Brain microvascular endothelial cell (primary cell): ENCODE data around the gene HUS1B.
"Not testable (repeated sequence)": the region's sequence is repeated elsewhere in the genome, so short reads cannot be mapped to it uniquely, and the experiment has no call there.

Experiments
- DNase-seq: peaks from one replicate; pipeline ENCODE4 v3.0.0-alpha.2; 2020
- H3K27ac ChIP-seq: fragments of 250-450 bp; sonication (Bioruptor Pico); 2 replicates; pipeline ENCODE4 v1.5.1; 2020; ENCODE audit warnings: mild to moderate bottlenecking, moderate library complexity
- H3K27me3 ChIP-seq: fragments of 250-450 bp; sonication (Bioruptor Pico); replicated peaks from 2 replicates; pipeline ENCODE4 v1.5.1; 2020; ENCODE audit warnings: mild to moderate bottlenecking
- H3K36me3 ChIP-seq: fragments of 250-450 bp; sonication (Bioruptor Pico); replicated peaks from 2 replicates; pipeline ENCODE4 v1.5.1; 2020; ENCODE audit warnings: mild to moderate bottlenecking
- H3K4me3 ChIP-seq: 2 replicates; pipeline ENCODE4 v1.5.1; 2011; ENCODE audit warnings: low read depth, mild to moderate bottlenecking, control low read depth, low read length, moderate library complexity
- in situ Hi-C: cut with HindIII; loops from 2 replicates; pipeline ENCODE4 v1.10.0; 2017; ENCODE audit warnings: low sequenced_read_pairs, low pct_ligation_motif_present
- TF ChIP-seq, protein P1 (sequence below): IDR thresholded peaks from 2 replicates; pipeline ENCODE4 v1.5.1; 2011; ENCODE audit warnings: low read depth, mild to moderate bottlenecking, moderate library complexity, low read length, control low read depth, inconsistent platforms; ENCODE audit errors: missing control alignments

HUS1B gene

DNA sequence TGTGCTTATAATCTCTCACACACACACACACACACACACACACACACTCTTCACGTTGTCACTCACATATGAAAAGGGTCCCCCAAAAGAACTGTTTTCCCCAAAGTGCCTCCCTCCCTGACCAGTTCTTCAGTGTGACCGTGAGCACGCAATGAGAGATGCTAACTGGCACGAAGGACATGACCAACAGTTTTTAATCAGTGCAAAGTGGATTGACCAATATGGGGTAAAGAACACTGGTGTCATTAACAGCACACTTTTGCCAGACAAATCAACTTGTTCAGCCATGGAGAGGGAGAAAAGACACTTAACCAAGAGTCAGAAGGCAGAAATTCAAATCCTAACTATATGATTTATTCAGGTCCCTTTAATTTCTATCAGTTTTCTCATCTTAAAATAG lies 21.0 kb upstream of the HUS1B start:
- H3K4me3 ChIP-seq: no peak overlapping the region
- H3K27me3 ChIP-seq: no peaks in the 10 kb centered on the region
- in situ Hi-C loops: no loop called here
- DNase-seq: no peak
- no peaks in the 10 kb centered on the region for H3K36me3 ChIP-seq
- no peak overlapping the region for H3K27ac ChIP-seq
- TF ChIP-seq, protein P1, sequence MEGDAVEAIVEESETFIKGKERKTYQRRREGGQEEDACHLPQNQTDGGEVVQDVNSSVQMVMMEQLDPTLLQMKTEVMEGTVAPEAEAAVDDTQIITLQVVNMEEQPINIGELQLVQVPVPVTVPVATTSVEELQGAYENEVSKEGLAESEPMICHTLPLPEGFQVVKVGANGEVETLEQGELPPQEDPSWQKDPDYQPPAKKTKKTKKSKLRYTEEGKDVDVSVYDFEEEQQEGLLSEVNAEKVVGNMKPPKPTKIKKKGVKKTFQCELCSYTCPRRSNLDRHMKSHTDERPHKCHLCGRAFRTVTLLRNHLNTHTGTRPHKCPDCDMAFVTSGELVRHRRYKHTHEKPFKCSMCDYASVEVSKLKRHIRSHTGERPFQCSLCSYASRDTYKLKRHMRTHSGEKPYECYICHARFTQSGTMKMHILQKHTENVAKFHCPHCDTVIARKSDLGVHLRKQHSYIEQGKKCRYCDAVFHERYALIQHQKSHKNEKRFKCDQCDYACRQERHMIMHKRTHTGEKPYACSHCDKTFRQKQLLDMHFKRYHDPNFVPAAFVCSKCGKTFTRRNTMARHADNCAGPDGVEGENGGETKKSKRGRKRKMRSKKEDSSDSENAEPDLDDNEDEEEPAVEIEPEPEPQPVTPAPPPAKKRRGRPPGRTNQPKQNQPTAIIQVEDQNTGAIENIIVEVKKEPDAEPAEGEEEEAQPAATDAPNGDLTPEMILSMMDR: no peak

DNA sequence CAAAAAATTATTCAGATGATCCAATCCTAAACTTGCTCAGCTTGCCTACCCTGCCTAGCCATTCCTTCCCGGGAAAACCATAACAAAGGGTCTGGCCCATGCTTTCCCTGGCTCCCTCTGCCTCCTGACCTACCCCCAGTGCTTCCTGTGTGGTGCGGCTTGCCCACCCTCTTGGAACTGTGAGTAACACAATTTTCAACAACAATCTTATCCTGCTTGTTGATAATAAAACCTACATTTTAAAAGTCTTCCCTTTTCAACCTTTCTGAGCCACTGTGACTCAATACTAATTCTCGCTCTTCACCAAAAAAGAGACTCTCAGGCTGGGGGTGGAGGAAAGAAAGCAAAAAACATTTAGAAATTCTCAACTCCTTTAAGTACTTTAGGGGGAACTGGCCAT lies 18.1 kb upstream of the HUS1B start:
- in situ Hi-C loops: no loop called here
- TF ChIP-seq, protein P1: no peak
- Histone ChIP-seq H3K4me3 (no peak overlapping the region), H3K27me3 (no peaks in the 10 kb centered on the region), H3K36me3 (no peaks in the 10 kb centered on the region), H3K27ac (no peak overlapping the region)
- no peak for DNase-seq

DNA sequence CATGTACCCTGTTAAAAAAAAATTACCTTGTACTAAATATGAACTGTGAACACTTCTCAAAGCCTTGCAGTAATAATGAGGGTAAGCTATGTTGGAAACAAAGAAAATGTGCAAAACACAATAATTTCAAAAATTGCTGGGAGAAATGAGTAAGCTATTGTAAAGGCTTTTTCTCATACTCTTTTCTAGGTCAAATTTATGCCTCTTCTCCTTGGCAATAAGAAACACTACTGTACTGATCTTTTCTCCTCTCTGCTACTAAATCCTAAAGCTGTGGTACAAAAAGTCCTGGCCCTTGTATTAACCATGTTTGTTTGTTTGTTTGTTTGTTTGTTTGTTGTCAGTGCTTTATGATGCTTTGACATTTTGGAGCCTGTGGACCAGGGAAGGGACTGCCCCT lies 17.5 kb upstream of the HUS1B start:
- H3K4me3 ChIP-seq: no peak overlapping the region
- no peak overlapping the region for H3K27ac ChIP-seq
- in situ Hi-C loops: no loop called here
- TF ChIP-seq, protein P1: no peak
- DNase-seq: no peak
- H3K27me3 ChIP-seq: no peaks in the 10 kb centered on the region
- no peaks in the 10 kb centered on the region for H3K36me3 ChIP-seq

DNA sequence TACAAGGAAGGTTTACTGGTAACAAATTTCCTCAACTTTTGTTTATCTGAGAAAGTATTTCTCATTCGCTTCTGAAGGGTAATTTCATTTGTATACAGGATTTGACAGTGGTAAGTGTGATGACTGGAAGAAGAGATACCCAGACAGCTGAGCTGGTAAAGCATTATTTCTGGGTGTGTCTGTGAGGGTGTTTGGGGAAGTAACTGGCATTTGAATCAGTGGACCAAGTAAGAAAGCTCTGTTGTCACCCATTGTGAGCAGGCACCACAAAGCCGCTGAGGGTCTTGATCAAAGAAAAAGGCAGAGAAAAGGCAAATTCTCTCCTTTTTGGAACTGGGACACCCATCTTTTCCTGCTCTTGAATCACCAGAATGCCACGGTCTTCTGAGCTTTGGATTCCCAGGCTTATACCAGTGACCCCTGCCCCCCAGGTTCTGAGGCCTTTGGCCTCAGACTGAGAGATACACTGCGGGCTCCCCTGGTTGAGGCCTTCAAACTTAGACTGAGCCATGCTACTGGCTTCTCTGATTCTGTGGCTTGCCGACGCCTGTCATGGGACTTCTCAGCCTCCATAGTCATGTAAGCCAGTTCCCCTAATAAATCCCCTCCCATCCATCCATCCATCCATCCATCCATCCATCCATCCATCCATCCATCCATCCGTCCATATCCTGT lies 10.5 kb upstream of the HUS1B start:
- H3K4me3 ChIP-seq: no peak overlapping the region
- in situ Hi-C loops: no loop called here
- no peak for DNase-seq
- H3K27me3 ChIP-seq: no peaks in the 10 kb centered on the region
- no peaks in the 10 kb centered on the region for H3K36me3 ChIP-seq
- no peak overlapping the region for H3K27ac ChIP-seq
- TF ChIP-seq, protein P1: no peak

DNA sequence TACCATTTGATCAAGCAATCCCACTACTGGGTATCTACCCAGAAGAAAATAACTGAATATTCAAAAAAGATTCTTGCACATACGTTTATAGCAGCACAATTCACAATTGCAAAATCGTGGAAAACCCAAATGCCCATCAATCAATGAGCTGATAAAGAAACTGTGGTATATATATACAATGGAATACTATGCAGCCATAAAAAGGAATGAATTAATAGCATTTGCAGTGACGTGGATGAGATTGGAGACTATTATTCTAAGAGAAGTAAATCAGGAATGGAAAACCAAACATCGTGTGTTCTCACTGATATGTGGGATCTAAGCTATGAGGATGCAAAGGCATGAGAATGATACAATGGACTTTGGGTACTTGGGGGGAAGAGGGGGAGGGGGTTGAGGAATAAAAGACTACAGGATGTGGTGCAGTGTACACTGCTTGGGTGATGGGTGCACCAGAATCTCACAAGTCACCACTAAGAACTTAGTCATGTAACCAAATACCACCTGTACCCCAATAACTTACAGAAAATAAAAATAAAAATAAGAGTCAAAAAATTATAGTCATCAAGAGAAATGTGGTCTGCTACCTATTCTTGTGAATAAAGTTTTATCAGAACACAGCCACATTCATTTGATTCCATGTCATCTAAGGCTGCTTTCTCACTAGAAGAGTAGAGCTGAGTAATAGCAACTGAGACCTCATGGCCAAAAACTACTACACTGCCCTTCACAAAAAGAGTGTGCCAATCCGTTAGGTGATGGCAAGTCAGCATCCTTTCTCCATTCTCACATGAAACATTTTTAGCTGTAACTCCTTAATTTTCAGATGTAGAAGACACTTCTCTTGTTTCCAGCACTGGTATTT lies 8.7 kb upstream of the HUS1B start:
- DNase-seq: no peak
- H3K4me3 ChIP-seq: no peak overlapping the region
- in situ Hi-C loops: no loop called here
- H3K27me3 ChIP-seq: no peaks in the 10 kb centered on the region
- no peaks in the 10 kb centered on the region for H3K36me3 ChIP-seq
- H3K27ac ChIP-seq: no peak overlapping the region
- TF ChIP-seq, protein P1: no peak

DNA sequence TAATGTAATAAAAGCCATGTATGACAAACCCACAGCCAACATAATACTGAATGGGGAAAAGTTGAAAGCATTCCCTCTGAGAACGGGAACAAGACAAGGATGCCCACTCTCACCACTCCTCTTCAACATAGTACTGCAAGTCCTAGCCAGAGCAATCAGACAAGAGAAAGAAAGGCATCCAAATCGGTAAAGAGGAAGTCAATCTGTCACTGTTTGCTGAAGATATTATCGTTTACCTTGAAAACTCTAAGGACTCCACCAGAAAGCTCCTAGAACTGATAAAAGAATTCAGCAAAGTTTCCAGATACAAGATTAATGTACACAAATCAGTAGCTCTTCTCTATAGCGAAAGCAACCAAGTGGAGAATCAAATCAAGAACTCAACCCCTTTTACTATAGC lies 6.9 kb upstream of the HUS1B start:
- H3K27me3 ChIP-seq, H3K4me3 ChIP-seq, H3K36me3 ChIP-seq, H3K27ac ChIP-seq, in situ Hi-C loops, DNase-seq: not testable (repeated sequence)
